ENCODE data around the gene PPP6R2.

DNA sequence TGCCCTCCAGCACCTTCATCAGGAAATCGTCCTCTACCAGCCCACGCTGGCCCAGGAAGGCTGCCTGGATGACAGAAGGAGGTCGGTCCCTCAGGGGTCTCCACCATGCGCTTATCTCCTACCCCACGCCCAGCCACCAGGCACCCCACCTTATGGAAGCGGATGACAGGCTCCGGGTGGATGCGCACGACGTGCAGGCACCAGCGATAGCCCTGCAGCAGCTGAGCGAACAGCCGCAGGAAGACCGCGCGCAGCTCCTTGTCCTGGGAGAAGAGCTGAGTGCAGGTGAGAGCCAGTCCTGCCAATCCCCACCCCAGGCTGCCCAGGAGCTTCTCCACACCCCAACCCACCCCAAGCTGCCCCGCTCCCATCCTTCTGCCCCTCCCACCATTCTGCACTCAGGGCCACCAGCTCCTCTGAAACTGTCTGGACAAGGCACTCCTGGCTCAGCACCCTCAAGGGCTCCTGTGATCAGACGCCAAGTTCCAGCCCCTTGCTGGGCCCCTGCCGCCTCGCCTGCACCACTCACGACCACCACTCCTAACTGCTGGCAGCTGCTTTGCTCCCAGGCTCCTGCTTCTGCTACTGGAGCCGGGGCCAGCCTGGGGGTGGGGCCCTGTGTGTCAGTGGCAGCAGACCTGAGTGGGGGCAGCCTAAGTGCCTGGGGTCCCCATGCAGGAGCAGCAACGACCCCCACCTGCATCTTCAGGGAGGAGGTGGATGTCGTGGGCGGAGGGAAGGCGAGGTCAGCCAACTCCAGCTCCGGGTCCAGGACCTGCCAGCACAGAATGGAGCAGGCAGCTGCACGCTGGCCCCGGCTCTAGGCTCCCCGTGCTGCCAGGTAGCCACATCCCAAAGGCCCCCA, 122.2 kb downstream of the PPP6R2 start:
- no peak for TF ChIP-seq ZNF274 (IDR thresholded peaks at IDR 0.05; ENCODE audit: low read depth, low read length)
- TF ChIP-seq YY1 (IDR thresholded peaks at IDR 0.05; ENCODE audit: insufficient read depth, insufficient read length): no peak
- no peak for TF ChIP-seq SUZ12 (IDR thresholded peaks at IDR 0.05; ENCODE audit: extremely low read depth, insufficient read depth, insufficient read length)

All from NT2/D1 (cell line).